HG02678 (cell line): ENCODE results near the gene UPK3BL1.
"Not testable (repeated sequence)": the region's sequence is repeated elsewhere in the genome, so short reads cannot be mapped to it uniquely, and the experiment has no call there.

Experiments
- ATAC-seq: cut with Tn5 transposase; IDR thresholded peaks from one replicate; pipeline ENCODE4 v1.9.1; 2021; ENCODE audit warnings: mild to moderate bottlenecking, moderate library complexity; ENCODE audit not compliant: unreplicated experiment

UPK3BL1 gene

GRCh38 chr7:102642691-102643090, at the start of gene UPK3BL1:
Gene UPK3BL1, minus strand, starts transcription at chr7:102642791. Its CDS starts 50 bp downstream, at chr7:102642741.
- ATAC-seq, result not testable (repeated sequence)

- not testable (repeated sequence) for ATAC-seq
These were observed 48.0 kb upstream of the UPK3BL1 start for GRCh38 chr7:102690602-102691001.

- ATAC-seq, result peak; percentile 75
These were observed 47.1 kb upstream of the UPK3BL1 start for GRCh38 chr7:102689436-102690282.

GRCh38 chr7:102688299-102689036, 45.9 kb upstream of the UPK3BL1 start:
- ATAC-seq, result peak; percentile 70

GRCh38 chr7:102682560-102682959, 40.0 kb upstream of the UPK3BL1 start:
- ATAC-seq, result not testable (repeated sequence)

- not testable (repeated sequence) for ATAC-seq
These were observed 38.2 kb upstream of the UPK3BL1 start for GRCh38 chr7:102680780-102681179.

- ATAC-seq, result not testable (repeated sequence)
These were observed 33.0 kb upstream of the UPK3BL1 start for GRCh38 chr7:102675545-102675944.

GRCh38 chr7:102673447-102674067, 31.0 kb upstream of the UPK3BL1 start:
- ATAC-seq, result not testable (repeated sequence)

- peak; percentile 33 for ATAC-seq
These were observed 29.3 kb upstream of the UPK3BL1 start for GRCh38 chr7:102671956-102672307.

GRCh38 chr7:102671166-102671955, 28.8 kb upstream of the UPK3BL1 start, which contains the start of gene POLR2J2:
Gene POLR2J2, minus strand, starts transcription at chr7:102671663. Its CDS starts 62 bp downstream, at chr7:102671601.
- ATAC-seq, result peak; percentile 75

- not testable (repeated sequence) for ATAC-seq
These were observed 24.9 kb upstream of the UPK3BL1 start for GRCh38 chr7:102667523-102667922.

GRCh38 chr7:102666850-102667249, 24.3 kb upstream of the UPK3BL1 start:
- not testable (repeated sequence) for ATAC-seq

GRCh38 chr7:102664765-102665164, 22.2 kb upstream of the UPK3BL1 start:
- ATAC-seq, result not testable (repeated sequence)

GRCh38 chr7:102649924-102650323, 7.3 kb upstream of the UPK3BL1 start, which contains the start of gene SPDYE2B:
Gene SPDYE2B, plus strand, starts transcription at chr7:102650319. Its CDS starts 2,030 bp downstream, at chr7:102652349.
- ATAC-seq, result not testable (repeated sequence)

GRCh38 chr7:102647813-102648212, 5.2 kb upstream of the UPK3BL1 start:
- not testable (repeated sequence) for ATAC-seq

- ATAC-seq, result not testable (repeated sequence)
These were observed 813 bp upstream of the UPK3BL1 start for GRCh38 chr7:102643404-102643803.

- ATAC-seq, result not testable (repeated sequence)
These were observed 3.7 kb downstream of the UPK3BL1 start for GRCh38 chr7:102638848-102639247.

- ATAC-seq, result not testable (repeated sequence)
These were observed 5.6 kb downstream of the UPK3BL1 start for GRCh38 chr7:102636956-102637355.

GRCh38 chr7:102635354-102635753, 7.2 kb downstream of the UPK3BL1 start:
- ATAC-seq, result not testable (repeated sequence)

- not testable (repeated sequence) for ATAC-seq
These were observed 8.3 kb downstream of the UPK3BL1 start for GRCh38 chr7:102634299-102634698.
